HepG2 (cell line): ENCODE results near the gene CFAP61.

Source experiments
- EP300 ChIP-seq, 3 experiments: sonication (generic) in 1 of 3; formaldehyde crosslinking in 1 of 3; IDR thresholded peaks; 2 replicates each; pipeline versions ENCODE4 v1.5.1 to v1.6.1; 2011 to 2020; ENCODE audit warnings: low read depth in 2 of 3, low read length in 2 of 3, borderline replicate concordance in 1 of 3, improper control_type of control experiment in 1 of 3, mild to moderate bottlenecking in 1 of 3, missing genetic modification reagents in 1 of 3, moderate library complexity in 1 of 3
- TF ChIP-seq, protein P1 (sequence below): sonication (generic); formaldehyde crosslinking; IDR thresholded peaks from 2 replicates; pipeline ENCODE4 v1.5.0; 2020; ENCODE audit warnings: mild to moderate bottlenecking, missing genetic modification reagents, moderate library complexity

DNA sequence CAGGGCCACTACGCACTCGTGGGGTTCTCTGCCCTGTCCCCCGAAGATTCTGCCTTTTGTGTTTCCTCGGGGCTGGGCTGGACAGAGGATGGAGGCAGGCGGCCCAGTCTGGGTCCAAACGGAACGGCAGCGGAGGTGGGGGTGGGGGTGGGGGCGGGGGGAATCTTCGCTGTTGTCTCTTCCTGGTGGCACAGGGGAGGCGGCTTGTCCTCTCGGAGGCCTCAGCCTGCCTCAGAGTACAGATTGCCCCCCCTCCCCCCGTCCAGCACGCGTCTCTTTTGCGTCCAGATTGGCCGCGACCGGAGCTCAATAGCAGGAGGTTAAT is 314.2 kb downstream of the CFAP61 start:
- TF ChIP-seq EP300 (IDR thresholded peaks at IDR 0.05; ENCODE audit: low read depth in 2 of 2, low read length in 2 of 2) (no peak), EP300 (CRISPR knock-in tag; IDR thresholded peaks at IDR 0.05; ENCODE audit: borderline replicate concordance) (no peak)
- TF ChIP-seq, protein P1, sequence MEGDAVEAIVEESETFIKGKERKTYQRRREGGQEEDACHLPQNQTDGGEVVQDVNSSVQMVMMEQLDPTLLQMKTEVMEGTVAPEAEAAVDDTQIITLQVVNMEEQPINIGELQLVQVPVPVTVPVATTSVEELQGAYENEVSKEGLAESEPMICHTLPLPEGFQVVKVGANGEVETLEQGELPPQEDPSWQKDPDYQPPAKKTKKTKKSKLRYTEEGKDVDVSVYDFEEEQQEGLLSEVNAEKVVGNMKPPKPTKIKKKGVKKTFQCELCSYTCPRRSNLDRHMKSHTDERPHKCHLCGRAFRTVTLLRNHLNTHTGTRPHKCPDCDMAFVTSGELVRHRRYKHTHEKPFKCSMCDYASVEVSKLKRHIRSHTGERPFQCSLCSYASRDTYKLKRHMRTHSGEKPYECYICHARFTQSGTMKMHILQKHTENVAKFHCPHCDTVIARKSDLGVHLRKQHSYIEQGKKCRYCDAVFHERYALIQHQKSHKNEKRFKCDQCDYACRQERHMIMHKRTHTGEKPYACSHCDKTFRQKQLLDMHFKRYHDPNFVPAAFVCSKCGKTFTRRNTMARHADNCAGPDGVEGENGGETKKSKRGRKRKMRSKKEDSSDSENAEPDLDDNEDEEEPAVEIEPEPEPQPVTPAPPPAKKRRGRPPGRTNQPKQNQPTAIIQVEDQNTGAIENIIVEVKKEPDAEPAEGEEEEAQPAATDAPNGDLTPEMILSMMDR (CRISPR knock-in tag), result no peak
